Epidermal melanocyte (primary cell): Measurements from ENCODE around the gene CSH2.
"Not testable (repeated sequence)": the region's sequence is repeated elsewhere in the genome, so short reads cannot be mapped to it uniquely, and the experiment has no call there.

Experiments used
- DNase-seq: peaks from one replicate; pipeline ENCODE4 v3.0.0; 2011; ENCODE audit warnings: low spot score; ENCODE audit not compliant: insufficient read length

The CSH2 gene

DNA sequence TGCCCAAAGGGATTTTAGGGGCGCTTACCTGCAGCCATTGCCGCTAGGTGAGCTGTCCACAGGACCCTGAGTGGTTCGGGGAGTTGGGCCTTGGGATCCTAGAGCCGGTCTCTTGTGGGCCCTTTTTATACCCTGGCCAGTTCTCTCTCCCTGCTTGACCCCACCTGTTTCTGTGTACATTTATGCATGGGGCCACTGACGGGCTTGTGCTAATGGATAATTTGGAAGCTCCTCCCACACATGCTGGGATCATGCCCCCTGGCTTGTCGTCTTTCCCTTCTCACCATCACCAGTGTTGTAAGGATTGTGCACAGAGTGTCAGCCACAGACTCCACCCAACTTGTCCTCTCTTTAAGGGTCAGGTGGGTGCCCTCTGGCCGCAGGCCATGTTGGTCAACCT lies at the start of gene CSH2:
Gene CSH2, minus strand, starts transcription at position 101 of the 400 bp plus-strand sequence. Its CDS starts 63 bp downstream, at position 38.
- not testable (repeated sequence) for DNase-seq

DNA sequence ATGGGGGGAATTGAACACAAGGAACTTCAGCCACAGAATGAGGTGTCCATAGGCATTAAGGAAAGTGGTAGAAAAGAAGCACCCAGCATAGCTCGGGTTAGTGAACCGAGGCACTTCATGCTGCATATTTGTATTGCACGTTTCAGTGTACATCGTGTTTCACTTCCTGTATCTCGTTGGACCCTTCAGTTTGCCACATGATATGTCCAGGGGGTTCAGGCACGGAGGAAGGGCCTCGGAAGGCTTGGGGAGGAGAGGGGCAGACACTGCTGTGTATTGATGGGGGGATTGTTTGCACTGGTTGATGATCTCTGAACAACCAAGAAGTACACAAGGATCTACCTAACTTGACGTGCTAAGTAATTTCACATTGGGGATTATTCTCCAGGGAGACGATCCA lies 48.9 kb upstream of the CSH2 start:
- not testable (repeated sequence) for DNase-seq

- not testable (repeated sequence) for DNase-seq
Observed at GRCh38 chr17:63920779-63921178, 47.3 kb upstream of the CSH2 start.

GRCh38 chr17:63920050-63920449 lies 46.6 kb upstream of the CSH2 start:
- not testable (repeated sequence) for DNase-seq

DNA sequence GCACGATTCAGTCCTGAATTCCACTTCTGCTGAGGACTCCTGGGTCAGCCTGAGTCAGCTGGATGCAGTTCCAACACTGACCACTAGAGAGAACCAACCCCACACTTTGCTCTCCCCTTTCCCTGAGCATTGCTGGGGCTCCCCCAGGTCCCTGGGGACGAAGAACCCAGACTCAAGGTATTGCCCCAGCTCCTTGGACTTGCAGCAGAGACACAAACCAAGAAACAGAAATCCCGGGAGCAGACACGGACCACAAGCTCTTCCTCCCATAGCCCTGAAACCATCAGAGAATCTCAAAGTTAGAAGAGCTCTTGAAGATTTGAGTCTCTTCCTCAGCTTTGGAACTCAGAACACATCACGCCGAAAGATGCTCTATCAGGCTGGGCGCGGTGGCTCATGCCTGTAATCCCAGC lies 45.8 kb upstream of the CSH2 start:
- peak; percentile 81 for DNase-seq

GRCh38 chr17:63918789-63919305 lies 45.4 kb upstream of the CSH2 start, which contains the start of gene GH1:
TSS of gene GH1 (minus strand) at chr17:63918839. CDS start at chr17:63918776, 63 bp downstream.
- not testable (repeated sequence) for DNase-seq

- DNase-seq, result no peak
Observed at GRCh38 chr17:63918305-63918704, 44.8 kb upstream of the CSH2 start.

DNA sequence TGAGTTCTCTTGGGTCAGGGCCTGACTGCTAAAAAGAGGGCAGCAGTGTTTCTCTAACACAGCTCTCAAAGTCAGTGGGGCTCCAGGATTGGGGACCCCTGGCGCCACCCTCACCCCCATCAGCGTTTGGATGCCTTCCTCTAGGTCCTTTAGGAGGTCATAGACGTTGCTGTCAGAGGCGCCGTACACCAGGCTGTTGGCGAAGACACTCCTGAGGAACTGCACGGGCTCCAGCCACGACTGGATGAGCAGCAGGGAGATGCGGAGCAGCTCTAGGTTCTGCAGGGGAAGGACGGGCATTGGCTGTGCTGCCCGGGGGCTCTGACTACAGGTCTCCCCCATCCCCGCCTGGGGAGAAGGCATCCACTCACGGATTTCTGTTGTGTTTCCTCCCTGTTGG lies 44.2 kb upstream of the CSH2 start:
- no peak for DNase-seq

DNA sequence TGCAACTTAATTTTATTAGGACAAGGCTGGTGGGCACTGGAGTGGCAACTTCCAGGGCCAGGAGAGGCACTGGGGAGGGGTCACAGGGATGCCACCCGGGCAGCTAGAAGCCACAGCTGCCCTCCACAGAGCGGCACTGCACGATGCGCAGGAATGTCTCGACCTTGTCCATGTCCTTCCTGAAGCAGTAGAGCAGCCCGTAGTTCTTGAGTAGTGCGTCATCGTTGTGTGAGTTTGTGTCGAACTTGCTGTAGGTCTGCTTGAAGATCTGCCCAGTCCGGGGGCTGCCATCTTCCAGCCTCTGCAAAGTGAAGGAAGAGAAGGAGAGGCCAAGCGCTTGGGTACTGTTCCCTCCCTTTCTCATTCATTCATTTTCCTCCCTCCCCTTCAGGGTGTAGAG lies 43.7 kb upstream of the CSH2 start:
- DNase-seq, result not testable (repeated sequence)

- DNase-seq, result no peak
Observed at GRCh38 chr17:63916566-63917185, 43.2 kb upstream of the CSH2 start.

- DNase-seq, result not testable (repeated sequence)
Observed at GRCh38 chr17:63915753-63916152, 42.3 kb upstream of the CSH2 start.

- no peak for DNase-seq
Observed at GRCh38 chr17:63914471-63914870, 41.0 kb upstream of the CSH2 start.

DNA sequence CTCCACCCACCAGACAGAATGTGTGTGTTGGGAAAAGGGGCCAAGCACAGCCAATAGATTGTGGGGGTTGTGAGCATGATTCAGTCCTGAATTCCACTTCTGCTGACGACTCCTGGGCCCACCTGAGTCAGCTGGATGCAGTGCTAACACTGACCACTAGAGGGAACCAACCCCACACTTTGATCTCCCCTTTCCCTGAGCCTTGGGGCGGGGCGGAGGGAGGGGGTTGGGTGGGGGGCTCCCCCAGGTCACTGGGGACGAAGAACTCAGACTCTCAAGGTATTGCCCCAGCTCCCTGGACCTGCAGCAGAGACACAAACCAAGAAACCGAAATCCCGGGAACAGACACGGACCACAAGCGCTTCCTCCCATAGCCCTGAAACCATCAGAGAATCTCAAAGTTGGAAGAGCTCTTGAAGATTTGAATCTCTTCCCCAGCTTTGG lies 38.2 kb upstream of the CSH2 start:
- no peak for DNase-seq

GRCh38 chr17:63911041-63911635 lies 37.7 kb upstream of the CSH2 start, which contains the start of gene CSHL1:
TSS of gene CSHL1 (minus strand) at chr17:63911258. CDS start at chr17:63911196, 62 bp downstream.
- DNase-seq, result no peak

DNA sequence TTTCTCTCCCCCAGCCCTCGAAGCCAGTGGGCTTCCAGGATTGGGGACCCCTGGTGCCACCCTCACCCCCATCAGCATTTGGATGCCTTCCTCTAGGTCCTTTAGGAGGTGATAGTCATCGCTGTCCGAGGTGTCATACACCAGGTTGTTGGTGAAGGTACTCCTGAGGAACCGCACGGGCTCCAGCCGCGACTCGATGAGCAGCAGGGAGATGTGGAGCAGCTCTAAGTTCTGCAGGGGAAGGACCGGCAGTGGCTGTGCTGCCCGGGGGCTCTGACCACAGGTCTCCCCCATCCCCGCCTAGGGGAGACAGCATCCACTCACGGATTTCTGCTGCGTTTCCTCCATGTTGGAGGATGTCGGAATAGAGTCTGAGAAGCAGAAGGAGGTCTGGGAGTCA lies 36.6 kb upstream of the CSH2 start:
- DNase-seq, result no peak

DNA sequence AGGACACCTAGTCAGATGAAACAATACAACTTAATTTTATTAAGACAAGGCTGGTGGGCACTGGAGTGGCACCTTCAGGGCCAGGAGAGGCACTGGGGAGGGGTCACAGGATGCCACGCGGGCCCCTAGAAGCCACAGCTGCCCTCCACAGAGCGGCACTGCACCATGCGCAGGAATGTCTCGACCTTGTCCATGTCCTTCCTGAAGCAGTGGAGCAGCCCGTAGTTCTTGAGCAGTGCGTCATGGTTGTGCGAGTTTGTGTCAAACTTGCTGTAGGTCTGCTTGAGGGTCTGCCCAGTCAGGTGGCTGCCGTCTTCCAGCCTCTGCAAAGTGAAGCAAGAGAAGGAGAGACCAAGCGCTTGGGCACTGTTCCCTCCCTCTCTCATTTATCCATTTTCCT lies 36.1 kb upstream of the CSH2 start:
- DNase-seq, result not testable (repeated sequence)

DNA sequence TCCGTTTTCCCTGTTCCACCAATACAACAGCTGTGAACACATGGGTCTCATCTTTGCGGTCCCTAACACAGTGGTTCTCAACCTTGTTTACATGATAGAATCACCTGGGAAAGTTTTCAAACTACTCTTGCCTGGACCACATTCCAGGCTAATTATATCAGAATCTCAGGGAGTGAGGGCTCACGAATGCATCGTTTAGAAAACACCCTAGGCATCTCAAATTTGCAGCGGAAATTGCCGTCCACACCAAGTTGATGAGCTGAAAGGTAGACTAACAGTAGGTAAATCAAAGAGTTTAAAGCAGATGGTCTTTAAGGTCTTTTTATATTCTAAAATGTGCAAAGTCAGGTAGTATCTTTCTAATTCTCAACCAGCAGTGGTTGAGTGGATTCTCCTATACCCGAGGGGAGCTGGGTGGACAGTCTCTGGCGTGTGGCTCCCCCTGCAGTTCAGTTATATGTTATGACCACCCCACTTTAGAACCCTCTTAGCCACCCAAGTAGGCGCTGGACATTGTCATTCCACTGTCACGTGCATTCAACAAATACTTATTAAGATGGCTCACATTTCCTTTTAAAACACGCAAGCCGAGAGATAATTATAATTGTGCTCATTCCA lies 33.8 kb upstream of the CSH2 start:
- DNase-seq, result not testable (repeated sequence)

DNA sequence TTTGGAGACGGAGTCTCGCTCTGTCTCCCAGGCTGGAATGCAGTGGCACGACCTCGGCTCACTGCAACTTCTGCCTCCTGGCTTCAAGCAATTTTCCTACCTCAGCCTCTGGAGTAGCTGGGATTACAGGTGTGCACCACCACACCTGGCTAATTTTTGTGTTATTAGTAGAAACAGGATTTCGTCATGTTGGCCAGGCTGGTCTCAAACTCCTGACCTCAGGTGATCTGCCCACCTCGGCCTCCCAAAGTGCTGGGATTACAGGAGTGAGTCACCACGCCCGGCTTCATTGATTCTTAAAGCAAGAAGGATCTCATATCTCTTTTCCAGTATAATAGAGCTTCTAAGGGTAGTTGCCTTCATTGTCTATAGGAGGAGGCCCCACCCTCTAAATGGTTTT lies 31.3 kb upstream of the CSH2 start:
- not testable (repeated sequence) for DNase-seq

GRCh38 chr17:63903787-63904201 lies 30.3 kb upstream of the CSH2 start:
- not testable (repeated sequence) for DNase-seq

GRCh38 chr17:63901971-63902370 lies 28.5 kb upstream of the CSH2 start:
- DNase-seq, result not testable (repeated sequence)

DNA sequence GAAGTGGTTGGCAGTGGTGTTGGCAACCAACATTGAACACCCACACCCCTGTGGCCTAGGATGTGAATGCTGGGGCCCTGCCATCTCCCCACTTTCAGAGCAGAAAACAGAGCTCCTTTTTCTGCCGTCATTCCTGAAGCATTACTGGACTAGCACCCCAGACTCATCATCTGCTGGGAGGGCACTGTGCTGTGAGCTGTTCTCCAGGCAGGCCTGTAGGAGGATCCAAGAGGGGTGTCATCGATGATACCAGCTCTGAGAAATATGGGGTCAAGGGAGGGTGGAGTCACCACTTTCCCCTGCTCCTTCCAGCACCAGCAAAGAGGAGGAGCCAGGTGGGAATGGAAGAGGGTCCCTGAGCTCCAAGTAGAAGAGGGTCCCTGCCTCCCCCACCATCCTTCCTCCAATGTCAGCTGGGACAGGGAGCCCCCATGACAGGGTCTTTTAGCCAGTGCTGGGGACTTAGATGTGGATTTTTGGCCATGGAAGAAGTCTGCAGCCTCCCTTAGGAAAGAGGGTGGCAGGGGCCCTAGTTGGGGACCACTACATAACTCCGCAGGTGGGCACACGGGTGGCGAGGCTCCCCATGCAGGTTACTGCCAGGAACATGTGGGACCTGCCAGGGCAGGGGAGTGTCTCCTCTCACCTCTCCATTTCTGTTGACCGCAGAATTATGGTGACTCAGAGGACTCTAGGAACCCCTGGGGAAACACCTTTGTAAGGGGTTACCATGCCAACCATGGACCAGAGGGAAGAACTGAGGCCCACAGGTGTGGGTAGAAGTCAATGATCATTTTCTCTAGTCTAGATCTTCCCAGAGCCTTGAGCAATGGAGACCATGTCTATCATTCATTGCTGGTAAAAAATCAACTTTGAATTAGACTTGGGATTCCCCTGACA lies 25.7 kb upstream of the CSH2 start:
- DNase-seq, result not testable (repeated sequence)
